Measurements from ENCODE around the gene MXI1.

DNA sequence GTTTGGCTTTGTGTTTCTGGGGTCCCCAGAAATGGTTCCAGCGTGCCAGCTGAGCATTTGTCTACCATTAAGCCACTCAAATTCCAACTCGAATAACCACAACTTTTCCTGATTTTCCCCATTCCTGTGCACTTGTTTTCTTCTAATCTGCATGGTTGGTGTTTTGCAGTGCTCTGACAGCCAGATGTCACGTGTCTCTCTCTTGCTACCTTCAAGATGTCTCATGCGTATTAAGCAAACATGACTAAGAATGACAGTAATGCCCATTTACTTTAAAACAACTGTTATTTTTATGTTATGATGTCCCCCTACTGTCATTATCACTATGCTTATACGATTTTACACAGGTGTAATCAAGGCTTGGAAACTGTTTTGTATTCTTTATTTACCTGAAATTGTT, 35.2 kb upstream of the MXI1 start:
- TF ChIP-seq, protein P1, sequence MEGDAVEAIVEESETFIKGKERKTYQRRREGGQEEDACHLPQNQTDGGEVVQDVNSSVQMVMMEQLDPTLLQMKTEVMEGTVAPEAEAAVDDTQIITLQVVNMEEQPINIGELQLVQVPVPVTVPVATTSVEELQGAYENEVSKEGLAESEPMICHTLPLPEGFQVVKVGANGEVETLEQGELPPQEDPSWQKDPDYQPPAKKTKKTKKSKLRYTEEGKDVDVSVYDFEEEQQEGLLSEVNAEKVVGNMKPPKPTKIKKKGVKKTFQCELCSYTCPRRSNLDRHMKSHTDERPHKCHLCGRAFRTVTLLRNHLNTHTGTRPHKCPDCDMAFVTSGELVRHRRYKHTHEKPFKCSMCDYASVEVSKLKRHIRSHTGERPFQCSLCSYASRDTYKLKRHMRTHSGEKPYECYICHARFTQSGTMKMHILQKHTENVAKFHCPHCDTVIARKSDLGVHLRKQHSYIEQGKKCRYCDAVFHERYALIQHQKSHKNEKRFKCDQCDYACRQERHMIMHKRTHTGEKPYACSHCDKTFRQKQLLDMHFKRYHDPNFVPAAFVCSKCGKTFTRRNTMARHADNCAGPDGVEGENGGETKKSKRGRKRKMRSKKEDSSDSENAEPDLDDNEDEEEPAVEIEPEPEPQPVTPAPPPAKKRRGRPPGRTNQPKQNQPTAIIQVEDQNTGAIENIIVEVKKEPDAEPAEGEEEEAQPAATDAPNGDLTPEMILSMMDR (conservative IDR thresholded peaks at IDR 0.05; ENCODE audit: low read depth in 2 of 2): no peak
- TF ChIP-seq CREB1 (CRISPR knock-in tag; IDR thresholded peaks at IDR 0.05; ENCODE audit: low read depth) (no peak), POLR2AphosphoS5 (IDR thresholded peaks at IDR 0.05; ENCODE audit: low read depth) (no peak), EZH2 (IDR thresholded peaks at IDR 0.05; ENCODE audit: low read depth, unreplicated experiment) (no peak), ZNF331 (CRISPR knock-in tag; IDR thresholded peaks at IDR 0.05; ENCODE audit: low read depth) (no peak), EZH2phosphoT487 (IDR thresholded peaks at IDR 0.05; ENCODE audit: unreplicated experiment) (no peak), ZNF114 (CRISPR knock-in tag; IDR thresholded peaks at IDR 0.05) (no peak), NANOG (IDR thresholded peaks at IDR 0.05; ENCODE audit: borderline replicate concordance) (no peak), JUNB (IDR thresholded peaks at IDR 0.05; ENCODE audit: unreplicated experiment) (no peak)
- TF ChIP-seq, protein P2, sequence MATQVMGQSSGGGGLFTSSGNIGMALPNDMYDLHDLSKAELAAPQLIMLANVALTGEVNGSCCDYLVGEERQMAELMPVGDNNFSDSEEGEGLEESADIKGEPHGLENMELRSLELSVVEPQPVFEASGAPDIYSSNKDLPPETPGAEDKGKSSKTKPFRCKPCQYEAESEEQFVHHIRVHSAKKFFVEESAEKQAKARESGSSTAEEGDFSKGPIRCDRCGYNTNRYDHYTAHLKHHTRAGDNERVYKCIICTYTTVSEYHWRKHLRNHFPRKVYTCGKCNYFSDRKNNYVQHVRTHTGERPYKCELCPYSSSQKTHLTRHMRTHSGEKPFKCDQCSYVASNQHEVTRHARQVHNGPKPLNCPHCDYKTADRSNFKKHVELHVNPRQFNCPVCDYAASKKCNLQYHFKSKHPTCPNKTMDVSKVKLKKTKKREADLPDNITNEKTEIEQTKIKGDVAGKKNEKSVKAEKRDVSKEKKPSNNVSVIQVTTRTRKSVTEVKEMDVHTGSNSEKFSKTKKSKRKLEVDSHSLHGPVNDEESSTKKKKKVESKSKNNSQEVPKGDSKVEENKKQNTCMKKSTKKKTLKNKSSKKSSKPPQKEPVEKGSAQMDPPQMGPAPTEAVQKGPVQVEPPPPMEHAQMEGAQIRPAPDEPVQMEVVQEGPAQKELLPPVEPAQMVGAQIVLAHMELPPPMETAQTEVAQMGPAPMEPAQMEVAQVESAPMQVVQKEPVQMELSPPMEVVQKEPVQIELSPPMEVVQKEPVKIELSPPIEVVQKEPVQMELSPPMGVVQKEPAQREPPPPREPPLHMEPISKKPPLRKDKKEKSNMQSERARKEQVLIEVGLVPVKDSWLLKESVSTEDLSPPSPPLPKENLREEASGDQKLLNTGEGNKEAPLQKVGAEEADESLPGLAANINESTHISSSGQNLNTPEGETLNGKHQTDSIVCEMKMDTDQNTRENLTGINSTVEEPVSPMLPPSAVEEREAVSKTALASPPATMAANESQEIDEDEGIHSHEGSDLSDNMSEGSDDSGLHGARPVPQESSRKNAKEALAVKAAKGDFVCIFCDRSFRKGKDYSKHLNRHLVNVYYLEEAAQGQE (IDR thresholded peaks at IDR 0.05; ENCODE audit: unreplicated experiment): no peak
- TF ChIP-seq, protein P3, sequence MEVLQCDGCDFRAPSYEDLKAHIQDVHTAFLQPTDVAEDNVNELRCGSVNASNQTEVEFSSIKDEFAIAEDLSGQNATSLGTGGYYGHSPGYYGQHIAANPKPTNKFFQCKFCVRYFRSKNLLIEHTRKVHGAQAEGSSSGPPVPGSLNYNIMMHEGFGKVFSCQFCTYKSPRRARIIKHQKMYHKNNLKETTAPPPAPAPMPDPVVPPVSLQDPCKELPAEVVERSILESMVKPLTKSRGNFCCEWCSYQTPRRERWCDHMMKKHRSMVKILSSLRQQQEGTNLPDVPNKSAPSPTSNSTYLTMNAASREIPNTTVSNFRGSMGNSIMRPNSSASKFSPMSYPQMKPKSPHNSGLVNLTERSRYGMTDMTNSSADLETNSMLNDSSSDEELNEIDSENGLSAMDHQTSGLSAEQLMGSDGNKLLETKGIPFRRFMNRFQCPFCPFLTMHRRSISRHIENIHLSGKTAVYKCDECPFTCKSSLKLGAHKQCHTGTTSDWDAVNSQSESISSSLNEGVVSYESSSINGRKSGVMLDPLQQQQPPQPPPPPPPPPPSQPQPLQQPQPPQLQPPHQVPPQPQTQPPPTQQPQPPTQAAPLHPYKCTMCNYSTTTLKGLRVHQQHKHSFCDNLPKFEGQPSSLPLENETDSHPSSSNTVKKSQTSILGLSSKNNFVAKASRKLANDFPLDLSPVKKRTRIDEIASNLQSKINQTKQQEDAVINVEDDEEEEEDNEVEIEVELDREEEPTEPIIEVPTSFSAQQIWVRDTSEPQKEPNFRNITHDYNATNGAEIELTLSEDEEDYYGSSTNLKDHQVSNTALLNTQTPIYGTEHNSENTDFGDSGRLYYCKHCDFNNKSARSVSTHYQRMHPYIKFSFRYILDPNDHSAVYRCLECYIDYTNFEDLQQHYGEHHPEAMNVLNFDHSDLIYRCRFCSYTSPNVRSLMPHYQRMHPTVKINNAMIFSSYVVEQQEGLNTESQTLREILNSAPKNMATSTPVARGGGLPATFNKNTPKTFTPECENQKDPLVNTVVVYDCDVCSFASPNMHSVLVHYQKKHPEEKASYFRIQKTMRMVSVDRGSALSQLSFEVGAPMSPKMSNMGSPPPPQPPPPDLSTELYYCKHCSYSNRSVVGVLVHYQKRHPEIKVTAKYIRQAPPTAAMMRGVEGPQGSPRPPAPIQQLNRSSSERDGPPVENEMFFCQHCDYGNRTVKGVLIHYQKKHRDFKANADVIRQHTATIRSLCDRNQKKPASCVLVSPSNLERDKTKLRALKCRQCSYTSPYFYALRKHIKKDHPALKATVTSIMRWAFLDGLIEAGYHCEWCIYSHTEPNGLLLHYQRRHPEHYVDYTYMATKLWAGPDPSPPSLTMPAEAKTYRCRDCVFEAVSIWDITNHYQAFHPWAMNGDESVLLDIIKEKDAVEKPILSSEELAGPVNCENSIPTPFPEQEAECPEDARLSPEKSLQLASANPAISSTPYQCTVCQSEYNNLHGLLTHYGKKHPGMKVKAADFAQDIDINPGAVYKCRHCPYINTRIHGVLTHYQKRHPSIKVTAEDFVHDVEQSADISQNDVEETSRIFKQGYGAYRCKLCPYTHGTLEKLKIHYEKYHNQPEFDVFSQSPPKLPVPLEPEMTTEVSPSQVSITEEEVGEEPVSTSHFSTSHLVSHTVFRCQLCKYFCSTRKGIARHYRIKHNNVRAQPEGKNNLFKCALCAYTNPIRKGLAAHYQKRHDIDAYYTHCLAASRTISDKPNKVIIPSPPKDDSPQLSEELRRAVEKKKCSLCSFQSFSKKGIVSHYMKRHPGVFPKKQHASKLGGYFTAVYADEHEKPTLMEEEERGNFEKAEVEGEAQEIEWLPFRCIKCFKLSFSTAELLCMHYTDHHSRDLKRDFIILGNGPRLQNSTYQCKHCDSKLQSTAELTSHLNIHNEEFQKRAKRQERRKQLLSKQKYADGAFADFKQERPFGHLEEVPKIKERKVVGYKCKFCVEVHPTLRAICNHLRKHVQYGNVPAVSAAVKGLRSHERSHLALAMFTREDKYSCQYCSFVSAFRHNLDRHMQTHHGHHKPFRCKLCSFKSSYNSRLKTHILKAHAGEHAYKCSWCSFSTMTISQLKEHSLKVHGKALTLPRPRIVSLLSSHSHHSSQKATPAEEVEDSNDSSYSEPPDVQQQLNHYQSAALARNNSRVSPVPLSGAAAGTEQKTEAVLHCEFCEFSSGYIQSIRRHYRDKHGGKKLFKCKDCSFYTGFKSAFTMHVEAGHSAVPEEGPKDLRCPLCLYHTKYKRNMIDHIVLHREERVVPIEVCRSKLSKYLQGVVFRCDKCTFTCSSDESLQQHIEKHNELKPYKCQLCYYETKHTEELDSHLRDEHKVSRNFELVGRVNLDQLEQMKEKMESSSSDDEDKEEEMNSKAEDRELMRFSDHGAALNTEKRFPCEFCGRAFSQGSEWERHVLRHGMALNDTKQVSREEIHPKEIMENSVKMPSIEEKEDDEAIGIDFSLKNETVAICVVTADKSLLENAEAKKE (CRISPR knock-in tag; IDR thresholded peaks at IDR 0.05): no peak
- TF ChIP-seq, protein P4, sequence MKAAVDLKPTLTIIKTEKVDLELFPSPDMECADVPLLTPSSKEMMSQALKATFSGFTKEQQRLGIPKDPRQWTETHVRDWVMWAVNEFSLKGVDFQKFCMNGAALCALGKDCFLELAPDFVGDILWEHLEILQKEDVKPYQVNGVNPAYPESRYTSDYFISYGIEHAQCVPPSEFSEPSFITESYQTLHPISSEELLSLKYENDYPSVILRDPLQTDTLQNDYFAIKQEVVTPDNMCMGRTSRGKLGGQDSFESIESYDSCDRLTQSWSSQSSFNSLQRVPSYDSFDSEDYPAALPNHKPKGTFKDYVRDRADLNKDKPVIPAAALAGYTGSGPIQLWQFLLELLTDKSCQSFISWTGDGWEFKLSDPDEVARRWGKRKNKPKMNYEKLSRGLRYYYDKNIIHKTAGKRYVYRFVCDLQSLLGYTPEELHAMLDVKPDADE (IDR thresholded peaks at IDR 0.05): no peak

Data from GM23338 (cell line).